ENCODE results near the gene ZNF563. TPM values are rescaled to one million over a fixed set of nuclear protein-coding genes. Genes with fewer than 3 reads are reported as not detected.

Gene ZNF563
- 10 to 100 TPM in 1 of 4 donors, 1 to 10 TPM in 3; 3.1 to 16.9 (median 5.6) TPM for total RNA-seq

- intact Hi-C loops (cut with DNase I; ENCODE audit: low total_unique reads): no loop called here
- no peak for TF ChIP-seq CTCF (IDR thresholded peaks at IDR 0.05)
- no peak for TF ChIP-seq POLR2A (IDR thresholded peaks at IDR 0.05)
- peak; percentile 99 to 100 for DNase-seq (ENCODE audit: low spot score in 2 of 2)
- 1 to 2% methylated on average over 28 to 37 of the region's 55 CpGs for WGBS, 2 donors
- peak within 1 kb of the TSS; percentile 64 for H3K4me3 ChIP-seq (ENCODE audit: low read depth, poor library complexity, severe bottlenecking)
Observed at GRCh38 chr19:12333162-12334159, at the start of gene ZNF563. Gene ZNF563 (minus strand): TSS chr19:12333633. CDS start chr19:12333482, 151 bp downstream.

- intact Hi-C loops (cut with DNase I; ENCODE audit: low total_unique reads): no loop called here
- TF ChIP-seq POLR2A (IDR thresholded peaks at IDR 0.05): no peak
- no peak for TF ChIP-seq CTCF (IDR thresholded peaks at IDR 0.05)
- 90 to 94% methylated on average over 2 of the region's 2 CpGs for WGBS, 2 donors
- DNase-seq (ENCODE audit: low spot score in 2 of 2): no peak
- H3K4me3 ChIP-seq (ENCODE audit: low read depth, poor library complexity, severe bottlenecking): no peak overlapping the region
Observed at GRCh38 chr19:12380444-12380737, 47.0 kb upstream of the ZNF563 start.

- intact Hi-C loops (cut with DNase I; ENCODE audit: low total_unique reads): no loop called here
- 81 to 87% methylated on average over 5 of the region's 5 CpGs for WGBS, 2 donors
- no peak for DNase-seq (ENCODE audit: low spot score in 2 of 2)
- TF ChIP-seq POLR2A (IDR thresholded peaks at IDR 0.05) (no peak), CTCF (IDR thresholded peaks at IDR 0.05) (no peak)
- H3K4me3 ChIP-seq (ENCODE audit: low read depth, poor library complexity, severe bottlenecking): no peak overlapping the region
Observed at GRCh38 chr19:12379732-12380443, 46.5 kb upstream of the ZNF563 start.

DNA sequence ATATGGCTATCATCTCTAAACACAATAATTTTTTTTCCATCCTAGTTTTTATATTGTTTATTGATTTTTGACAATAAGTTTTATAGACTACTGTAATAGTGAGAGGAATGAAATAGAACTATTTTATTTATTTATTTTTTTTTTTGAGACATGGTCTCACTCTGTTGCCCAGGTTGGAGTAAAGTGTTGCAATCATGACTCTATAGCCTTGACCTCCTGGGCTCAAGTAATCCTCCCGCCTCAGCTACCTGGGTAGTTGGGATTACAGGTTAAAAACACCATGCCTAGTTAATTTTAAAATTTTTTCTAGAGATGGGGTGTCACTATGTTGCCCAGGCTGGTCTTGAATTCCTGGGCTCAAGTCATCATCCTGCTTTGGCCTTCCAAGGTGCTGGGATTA is 40.6 kb upstream of the ZNF563 start:
- WGBS, 2 donors: 96 to 100% methylated on average over 1 of the region's 1 CpG
- no peak for DNase-seq (ENCODE audit: low spot score in 2 of 2)
- intact Hi-C loops (cut with DNase I; ENCODE audit: low total_unique reads): no loop called here
- no peak overlapping the region for H3K4me3 ChIP-seq (ENCODE audit: low read depth, poor library complexity, severe bottlenecking)
- TF ChIP-seq CTCF (IDR thresholded peaks at IDR 0.05) (no peak), POLR2A (IDR thresholded peaks at IDR 0.05) (no peak)

DNA sequence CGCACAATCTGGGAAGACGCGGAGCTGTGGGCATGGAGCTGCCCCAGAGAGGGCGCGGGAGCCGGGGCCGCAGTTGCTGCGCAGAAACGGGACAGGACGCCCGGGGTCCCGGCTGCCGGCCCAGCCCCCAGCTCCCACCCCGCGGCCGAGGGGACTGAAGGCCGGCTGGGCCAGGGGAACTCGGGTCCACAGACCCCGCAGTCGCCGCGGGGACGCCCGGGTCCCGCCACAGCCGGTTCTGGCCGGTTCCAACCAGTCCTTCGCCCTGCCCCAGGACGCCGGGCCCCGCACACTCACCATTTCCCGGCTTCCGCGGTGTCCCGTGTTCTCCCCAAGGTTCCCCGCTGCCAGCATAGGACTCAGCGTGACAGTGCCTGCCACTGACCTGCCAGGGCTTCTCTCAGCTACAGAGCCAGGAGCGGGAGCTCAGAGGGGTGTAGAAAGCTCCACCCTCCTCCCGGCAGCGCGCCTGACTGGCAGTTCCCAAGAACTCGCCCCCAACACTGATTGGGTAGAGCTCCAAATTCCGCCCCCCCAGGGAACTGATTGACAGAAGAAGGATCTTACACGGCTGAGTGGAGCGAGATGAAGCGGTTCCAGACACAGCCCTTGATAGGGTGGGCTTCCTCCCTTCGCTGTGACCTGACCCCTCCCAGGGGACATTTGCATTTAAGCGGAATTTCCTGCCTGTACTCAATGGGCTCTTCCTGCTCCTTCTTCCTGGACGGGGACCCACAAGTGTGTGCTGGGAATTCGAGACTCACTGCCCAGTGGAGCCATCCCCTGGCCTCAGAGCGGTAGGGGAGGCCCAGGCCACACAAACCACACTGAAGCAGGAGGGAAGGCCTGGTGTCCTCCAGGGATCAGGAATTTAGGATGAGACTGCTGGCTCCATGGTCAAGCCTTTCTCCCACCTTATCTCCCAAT is 32.1 kb upstream of the ZNF563 start, which contains the start of gene ZNF442:
Gene ZNF442 (minus strand): TSS at position 448 of the 927 bp plus-strand sequence. CDS start 2,052 bp downstream, outside the sequence.
- 0 to 2% methylated on average over 20 to 22 of the region's 51 CpGs for WGBS, 2 donors
- H3K4me3 ChIP-seq (ENCODE audit: low read depth, poor library complexity, severe bottlenecking): peak within 1 kb of the TSS; percentile 60
- intact Hi-C loops (cut with DNase I; ENCODE audit: low total_unique reads): no loop called here
- TF ChIP-seq CTCF (IDR thresholded peaks at IDR 0.05): no peak
- peak in 1 of 2 donors; percentile 26 for TF ChIP-seq POLR2A (IDR thresholded peaks at IDR 0.05)
- DNase-seq (ENCODE audit: low spot score in 2 of 2): peak; percentile 98 to 99
